K562 (cell line): ENCODE results near the gene UBN2. TPM values are rescaled to one million over a fixed set of nuclear protein-coding genes. Genes with fewer than 3 reads are reported as not detected.
A peak's percentile ranks its signal among the peaks of the same experiment; 100 is the strongest.

Source experiments
- FOXM1 ChIP-seq, 2 experiments: fragments of 450-650 bp in 1 of 2; sonication (generic) in 1 of 2; formaldehyde crosslinking in 1 of 2; IDR thresholded peaks; 2 replicates each; pipeline versions ENCODE4 v1.6.1 to v1.9.0; 2017 to 2022; ENCODE audit warnings: low read depth in 2 of 2, mild to moderate bottlenecking in 2 of 2, missing genetic modification reagents in 1 of 2, moderate library complexity in 1 of 2
- GTF2A2 ChIP-seq: IDR thresholded peaks from 2 replicates; pipeline ENCODE4 v1.6.1; 2016; ENCODE audit warnings: mild to moderate bottlenecking, missing genetic modification characterization, missing compliant biosample characterization
- HDAC3 ChIP-seq: fragments of 450-650 bp; IDR thresholded peaks from 2 replicates; pipeline ENCODE4 v1.6.1; 2018; ENCODE audit warnings: borderline replicate concordance, mild to moderate bottlenecking, moderate library complexity; ENCODE audit not compliant: partially characterized antibody
- MGA ChIP-seq: fragments of 450-650 bp; IDR thresholded peaks from 2 replicates; pipeline ENCODE4 v1.6.1; 2016; ENCODE audit warnings: mild to moderate bottlenecking, moderate library complexity
- MYNN ChIP-seq, 2 experiments: sonication (generic); formaldehyde crosslinking in 1 of 2; IDR thresholded peaks; 2 replicates each; pipeline versions ENCODE4 v1.5.0 to v1.6.1; 2016 to 2020; ENCODE audit warnings: antibody characterized with exemption in 1 of 2, missing genetic modification reagents in 1 of 2
- NCOA2 ChIP-seq, 2 experiments: fragments of 450-650 bp; IDR thresholded peaks; 2 replicates each; pipeline ENCODE4 v1.6.1; 2018; ENCODE audit warnings: mild to moderate bottlenecking in 2 of 2, moderate library complexity in 1 of 2; ENCODE audit not compliant: partially characterized antibody in 2 of 2
- PCBP2 ChIP-seq: fragments of 200-400 bp; formaldehyde crosslinking; IDR thresholded peaks from 2 replicates; pipeline ENCODE4 v1.6.1; 2018; ENCODE audit warnings: low read length, low read depth, mild to moderate bottlenecking, moderate library complexity; ENCODE audit not compliant: poor library complexity, severe bottlenecking
- ZHX1 ChIP-seq: fragments of 150-350 bp; conservative IDR thresholded peaks from 2 replicates; pipeline ENCODE4 v1.6.1; 2014; ENCODE audit warnings: low read length
- ZNF134 ChIP-seq: fragments of 250-450 bp; sonication (Bioruptor Pico); conservative IDR thresholded peaks from 2 replicates; pipeline ENCODE4 v1.4.0; 2020
- ZNF184 ChIP-seq: sonication (generic); formaldehyde crosslinking; IDR thresholded peaks from 2 replicates; pipeline ENCODE4 v1.5.0; 2020; ENCODE audit warnings: missing genetic modification reagents
- ZNF589 ChIP-seq: fragments of 200-800 bp; sonication (Bioruptor generic); IDR thresholded peaks from 2 replicates; pipeline ENCODE4 v1.6.1; 2016; ENCODE audit warnings: low read depth, missing genetic modification characterization, missing compliant biosample characterization
- ZNF699 ChIP-seq: fragments of 250-450 bp; sonication (Bioruptor Pico); IDR thresholded peaks from 2 replicates; pipeline ENCODE4 v1.8.0; 2021; ENCODE audit warnings: mild to moderate bottlenecking, moderate library complexity; ENCODE audit not compliant: insufficient replicate concordance
- polyA plus RNA-seq, 8 experiments: library from polyadenylated mRNA; depleted of rRNA in 4 of 8; stranded (reverse) in 5 of 8; unstranded in 3 of 8; fragments of >200 nt; fragmentation: Nextera tagmentation in 2 of 8; fragmentation: Illumina TruSeq in 1 of 8; extraction: Ambion mirVana in 2 of 8; extraction: Trizol in 1 of 8; gene quantifications; 2 replicates each; pipeline versions ENCODE4 v1.2.1 to v1.2.3, GENCODE V29; 2011 to 2014; ENCODE audit warnings: inconsistent platforms in 1 of 8, missing spikeins in 1 of 8
- total RNA-seq, 7 experiments: library from RNA; depleted of rRNA in 6 of 7; stranded (reverse); fragments of >200 nt in 6 of 7; fragmentation: Illumina TruSeq in 2 of 7; extraction: Trizol in 2 of 7; gene quantifications; 2 replicates each; pipeline versions ENCODE4 v1.2.1 to v1.2.3, GENCODE V29; 2011 to 2021; ENCODE audit warnings: low replicate concordance in 1 of 7

UBN2 gene
- total and polyA plus RNA-seq, 9 of the 15 experiments (the other 6 are each of a cell fraction or from before 2014, with no cell fraction given): 1.2 to 19.5 (median 9.9) TPM

- TF ChIP-seq ZHX1: no peak
- no peak for TF ChIP-seq ZNF184 (CRISPR knock-in tag)
- TF ChIP-seq ZNF134 (CRISPR knock-in tag): no peak
- peak; percentile 90 for TF ChIP-seq ZNF589 (CRISPR knock-in tag)
- no peak for TF ChIP-seq HDAC3
- TF ChIP-seq ZNF699: no peak
- 0 out of 2 replicates have a peak, but pooled peaks have one; percentile 23 for TF ChIP-seq GTF2A2
- TF ChIP-seq NCOA2 (IDR thresholded peaks at IDR 0.05; ENCODE audit: partially characterized antibody in 2 of 2): no peak
- peak; percentile 35; the same call in 1 of the 2 replicates for TF ChIP-seq MGA
- no peak for TF ChIP-seq MYNN (IDR thresholded peaks at IDR 0.05)
- no peak for TF ChIP-seq MYNN (CRISPR knock-in tag; IDR thresholded peaks at IDR 0.05)
- no peak for TF ChIP-seq PCBP2
- no peak for TF ChIP-seq FOXM1 (IDR thresholded peaks at IDR 0.05; ENCODE audit: low read depth)
- no peak for TF ChIP-seq FOXM1 (CRISPR knock-in tag; IDR thresholded peaks at IDR 0.05; ENCODE audit: low read depth)
Measured at GRCh38 chr7:139330333-139331030, 99.4 kb downstream of the UBN2 start (continued).
